Thoracic aorta (tissue), 2 donors: ENCODE data around the gene HAUS7. TPM values are rescaled to one million over a fixed set of nuclear protein-coding genes. Genes with fewer than 3 reads are reported as not detected.

ENCODE experiments used
- ATAC-seq: fragments of 150-250 bp; one replicate; pipeline ENCODE4 v1.8.0; 2017; ENCODE audit warnings: low read depth; ENCODE audit not compliant: insufficient number of reproducible peaks, low FRiP score
- DNase-seq: peaks from one replicate; pipeline ENCODE4 v3.0.0-alpha.2; 2020; ENCODE audit warnings: low spot score
- H3K27ac ChIP-seq, 2 donors: fragments of 200-600 bp; sonication (generic); 1 replicate in 1 of 2; 2 replicates in 1 of 2; pipeline ENCODE4 v1.5.1; 2016; ENCODE audit warnings: mild to moderate bottlenecking in 2 of 2, moderate library complexity in 2 of 2
- H3K27me3 ChIP-seq: fragments of 200-600 bp; sonication (generic); replicated peaks from 2 replicates; pipeline ENCODE4 v1.6.0; 2016; ENCODE audit warnings: mild to moderate bottlenecking; ENCODE audit not compliant: insufficient read depth
- H3K36me3 ChIP-seq: fragments of 200-600 bp; sonication (generic); one replicate; pipeline ENCODE4 v1.5.1; 2016
- H3K4me1 ChIP-seq, 2 donors: fragments of 200-600 bp; sonication (generic); 1 replicate in 1 of 2; 2 replicates in 1 of 2; pipeline versions ENCODE4 v1.5.1 to v1.6.0; 2016; ENCODE audit warnings: low read depth in 2 of 2, mild to moderate bottlenecking in 1 of 2; ENCODE audit not compliant: control insufficient read depth in 1 of 2
- H3K4me3 ChIP-seq: fragments of 200-600 bp; sonication (generic); 2 replicates; pipeline ENCODE4 v1.5.1; 2016; ENCODE audit warnings: mild to moderate bottlenecking
- H3K9me3 ChIP-seq: fragments of 200-600 bp; sonication (generic); 2 replicates; pipeline ENCODE4 v1.5.1; 2016
- total RNA-seq, 2 donors: library from RNA; depleted of rRNA; stranded (reverse); fragments of >200 nt; gene quantifications; one replicate each; pipeline versions ENCODE4 v1.1.0 to v1.2.3, GENCODE V29; 2016
- TF ChIP-seq, protein P1 (sequence below): fragments of 200-600 bp; sonication (generic); IDR thresholded peaks from one replicate; pipeline ENCODE4 v1.5.1; 2019; ENCODE audit warnings: antibody characterized with exemption

HAUS7 gene
- total RNA-seq, 2 donors from 2014 or later = 111 TPM

DNA sequence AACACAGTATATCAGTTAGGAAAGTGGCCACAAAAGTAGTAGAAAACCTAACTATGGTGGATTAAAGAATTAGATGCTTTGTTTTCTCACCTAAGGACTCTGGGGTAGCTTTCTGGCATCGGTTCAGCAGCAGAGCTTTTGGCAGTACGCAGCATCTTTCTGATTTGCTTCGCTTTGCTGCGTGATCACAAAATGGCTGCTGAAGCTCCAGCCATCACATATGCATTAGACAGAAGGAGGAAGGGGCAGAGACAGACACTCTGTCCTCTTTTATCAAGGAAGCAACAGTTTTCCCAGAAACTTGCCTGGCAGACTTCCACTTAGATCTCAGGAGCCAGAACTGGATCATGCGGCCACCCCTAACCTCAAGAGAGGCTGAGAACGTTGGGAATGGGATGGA is 39.6 kb downstream of the HAUS7 start:
- TF ChIP-seq, protein P1, sequence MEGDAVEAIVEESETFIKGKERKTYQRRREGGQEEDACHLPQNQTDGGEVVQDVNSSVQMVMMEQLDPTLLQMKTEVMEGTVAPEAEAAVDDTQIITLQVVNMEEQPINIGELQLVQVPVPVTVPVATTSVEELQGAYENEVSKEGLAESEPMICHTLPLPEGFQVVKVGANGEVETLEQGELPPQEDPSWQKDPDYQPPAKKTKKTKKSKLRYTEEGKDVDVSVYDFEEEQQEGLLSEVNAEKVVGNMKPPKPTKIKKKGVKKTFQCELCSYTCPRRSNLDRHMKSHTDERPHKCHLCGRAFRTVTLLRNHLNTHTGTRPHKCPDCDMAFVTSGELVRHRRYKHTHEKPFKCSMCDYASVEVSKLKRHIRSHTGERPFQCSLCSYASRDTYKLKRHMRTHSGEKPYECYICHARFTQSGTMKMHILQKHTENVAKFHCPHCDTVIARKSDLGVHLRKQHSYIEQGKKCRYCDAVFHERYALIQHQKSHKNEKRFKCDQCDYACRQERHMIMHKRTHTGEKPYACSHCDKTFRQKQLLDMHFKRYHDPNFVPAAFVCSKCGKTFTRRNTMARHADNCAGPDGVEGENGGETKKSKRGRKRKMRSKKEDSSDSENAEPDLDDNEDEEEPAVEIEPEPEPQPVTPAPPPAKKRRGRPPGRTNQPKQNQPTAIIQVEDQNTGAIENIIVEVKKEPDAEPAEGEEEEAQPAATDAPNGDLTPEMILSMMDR = no peak
- ATAC-seq (no peak), DNase-seq (no peak)
- Histone ChIP-seq H3K36me3 (no peaks in the 10 kb centered on the region), H3K4me1 (no peaks in the 10 kb centered on the region), H3K27me3 (no peaks in the 10 kb centered on the region), H3K4me3 (no peak overlapping the region), H3K27ac (no peak overlapping the region), H3K9me3 (no peaks in the 10 kb centered on the region)

DNA sequence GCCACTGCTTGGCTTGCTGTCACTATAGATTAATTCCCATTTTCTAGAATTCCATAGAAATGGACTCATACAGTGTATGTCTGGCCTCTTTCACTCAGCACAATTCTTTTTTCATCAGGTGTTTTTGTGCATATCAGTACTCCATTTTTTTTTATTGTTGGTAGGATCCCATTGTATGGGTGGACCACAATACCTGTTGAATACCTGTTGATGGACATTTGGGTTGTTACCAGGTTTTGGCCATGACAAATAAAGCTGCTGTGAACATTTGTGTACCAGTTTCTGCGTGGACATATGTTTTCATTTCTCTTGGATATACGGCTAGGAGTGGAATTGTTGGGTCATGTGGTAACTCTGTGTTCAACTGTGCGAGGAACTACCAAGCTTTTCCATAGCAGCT is 44.2 kb downstream of the HAUS7 start:
- Histone ChIP-seq H3K27ac (no peak overlapping the region), H3K36me3 (no peaks in the 10 kb centered on the region), H3K9me3 (no peaks in the 10 kb centered on the region), H3K27me3 (no peaks in the 10 kb centered on the region), H3K4me1 (no peaks in the 10 kb centered on the region), H3K4me3 (no peak overlapping the region)
- TF ChIP-seq, protein P1 = no peak
- no peak for ATAC-seq
- no peak for DNase-seq

DNA sequence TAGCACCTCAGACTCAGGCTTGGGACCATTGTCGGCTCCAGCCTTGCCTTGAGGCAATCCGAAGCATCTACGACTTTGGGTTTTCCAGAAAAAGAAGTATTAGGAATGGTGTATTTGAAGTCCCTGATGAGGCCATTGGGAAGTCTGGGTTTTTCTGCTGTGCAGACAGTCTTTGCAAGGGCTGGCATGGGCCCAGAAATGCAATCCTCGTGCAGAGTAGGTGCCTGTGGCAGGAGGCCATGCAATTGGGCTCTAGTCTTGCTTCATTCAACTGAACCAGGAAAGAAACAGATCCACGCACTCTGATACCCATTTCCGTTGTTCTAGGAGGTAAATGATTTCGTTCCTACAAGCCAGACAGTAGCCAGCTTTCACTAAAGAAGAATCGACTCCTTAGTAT is 46.7 kb downstream of the HAUS7 start:
- ATAC-seq = no peak
- H3K36me3 ChIP-seq = no peaks in the 10 kb centered on the region
- TF ChIP-seq, protein P1 = no peak
- no peaks in the 10 kb centered on the region for H3K9me3 ChIP-seq
- no peak for DNase-seq
- no peak overlapping the region for H3K27ac ChIP-seq
- H3K27me3 ChIP-seq = no peaks in the 10 kb centered on the region
- H3K4me1 ChIP-seq = no peaks in the 10 kb centered on the region
- no peak overlapping the region for H3K4me3 ChIP-seq

DNA sequence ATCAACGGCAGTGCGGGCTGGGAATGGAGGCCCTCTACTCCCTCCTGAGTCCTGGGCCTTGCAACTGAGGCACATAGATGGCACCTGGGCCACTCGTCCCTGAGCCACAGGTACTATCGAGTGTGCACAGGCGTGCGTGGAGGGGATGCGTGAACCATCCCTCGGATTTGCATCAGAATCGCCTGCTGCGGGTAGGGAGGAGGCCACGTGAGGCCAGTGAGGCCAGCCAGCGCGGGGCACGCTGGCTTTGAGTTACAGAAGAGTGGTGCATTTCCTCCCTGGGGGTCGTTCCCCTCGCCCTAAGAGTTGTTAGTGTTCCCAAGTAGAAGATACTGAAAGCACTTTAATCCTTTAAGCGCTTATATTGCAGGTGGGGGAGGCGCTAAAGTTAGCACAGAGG is 48.5 kb downstream of the HAUS7 start:
- H3K4me1 ChIP-seq = no peaks in the 10 kb centered on the region
- ATAC-seq (no peak), DNase-seq (no peak)
- H3K4me3 ChIP-seq = no peak overlapping the region
- H3K9me3 ChIP-seq = no peaks in the 10 kb centered on the region
- H3K36me3 ChIP-seq = no peaks in the 10 kb centered on the region
- no peak overlapping the region for H3K27ac ChIP-seq
- H3K27me3 ChIP-seq = no peaks in the 10 kb centered on the region
- TF ChIP-seq, protein P1 = no peak

DNA sequence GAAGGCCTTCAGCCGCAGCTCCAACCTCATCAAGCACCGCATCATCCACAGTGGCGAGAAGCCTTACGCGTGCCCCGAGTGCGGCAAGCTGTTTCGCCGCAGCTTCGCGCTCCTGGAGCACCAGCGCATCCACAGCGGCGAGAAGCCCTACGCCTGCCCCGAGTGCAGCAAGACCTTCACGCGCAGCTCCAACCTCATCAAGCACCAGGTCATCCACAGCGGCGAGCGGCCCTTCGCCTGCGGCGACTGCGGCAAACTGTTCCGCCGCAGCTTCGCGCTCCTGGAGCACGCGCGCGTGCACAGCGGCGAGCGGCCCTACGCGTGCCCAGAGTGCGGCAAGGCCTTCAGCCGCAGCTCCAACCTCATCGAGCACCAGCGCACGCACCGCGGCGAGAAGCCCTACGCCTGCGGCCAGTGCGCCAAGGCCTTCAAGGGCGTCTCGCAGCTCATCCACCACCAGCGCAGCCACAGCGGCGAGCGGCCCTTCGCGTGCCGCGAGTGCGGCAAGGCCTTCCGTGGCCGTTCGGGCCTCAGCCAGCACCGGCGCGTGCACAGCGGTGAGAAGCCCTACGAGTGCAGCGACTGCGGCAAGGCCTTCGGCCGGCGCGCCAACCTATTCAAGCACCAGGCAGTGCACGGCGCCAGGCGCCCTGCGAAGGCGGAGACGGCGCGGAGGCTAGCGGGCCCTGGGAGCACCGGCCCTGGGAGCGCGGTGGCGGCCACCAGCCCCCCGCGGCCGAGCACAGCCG is 49.4 kb downstream of the HAUS7 start:
- Histone ChIP-seq H3K27ac (no peak overlapping the region), H3K4me1 (no peaks in the 10 kb centered on the region), H3K9me3 (no peaks in the 10 kb centered on the region), H3K27me3 (no peaks in the 10 kb centered on the region), H3K36me3 (no peaks in the 10 kb centered on the region), H3K4me3 (no peak overlapping the region)
- ATAC-seq = no peak
- TF ChIP-seq, protein P1 = no peak
- DNase-seq = no peak
